Fibroblast of lung (primary cell): ENCODE data around the gene ZMAT5. TPM values are rescaled to one million over a fixed set of nuclear protein-coding genes. Genes with fewer than 3 reads are reported as not detected.

Experiments used
- DNase-seq, 2 donors: peaks; one replicate each; pipeline versions ENCODE4 v3.0.0 to v3.0.0-alpha.2; 2010; ENCODE audit warnings: low read depth in 2 of 2
- H2AFZ ChIP-seq: 2 replicates; pipeline ENCODE4 v1.5.1; 2012; ENCODE audit warnings: low read length, control low read depth, inconsistent platforms
- H3K27ac ChIP-seq: 2 replicates; pipeline ENCODE4 v1.5.1; 2011; ENCODE audit warnings: low read length, control low read depth; ENCODE audit not compliant: insufficient read depth
- H3K27me3 ChIP-seq: 2 replicates; pipeline ENCODE4 v1.5.1; 2011; ENCODE audit warnings: mild to moderate bottlenecking, low read length; ENCODE audit not compliant: control insufficient read depth, insufficient read depth
- H3K36me3 ChIP-seq: 2 replicates; pipeline ENCODE4 v1.5.1; 2011; ENCODE audit warnings: low read length; ENCODE audit not compliant: control insufficient read depth, insufficient read depth
- H3K4me1 ChIP-seq: 2 replicates; pipeline ENCODE4 v1.5.1; 2011; ENCODE audit warnings: low read length; ENCODE audit not compliant: control insufficient read depth, insufficient read depth; ENCODE audit errors: extremely low read depth
- H3K4me2 ChIP-seq: 2 replicates; pipeline ENCODE4 v1.5.1; 2011; ENCODE audit warnings: low read length, control low read depth; ENCODE audit not compliant: insufficient read depth; ENCODE audit errors: extremely low read depth
- H3K4me3 ChIP-seq, 4 experiments: fragments of 200-600 bp in 1 of 4; sonication (generic) in 1 of 4; replicated peaks in 1 of 4; 2 replicates each; pipeline ENCODE4 v1.5.1; 2011 to 2016; ENCODE audit warnings: low read length in 4 of 4, low read depth in 3 of 4, mild to moderate bottlenecking in 3 of 4, control low read depth in 2 of 4, inconsistent platforms in 1 of 4, mixed read lengths in 1 of 4; ENCODE audit not compliant: insufficient read depth in 1 of 4; ENCODE audit errors: control extremely low read depth in 1 of 4
- H3K79me2 ChIP-seq: 2 replicates; pipeline ENCODE4 v1.5.1; 2012; ENCODE audit warnings: mild to moderate bottlenecking, low read length, inconsistent platforms; ENCODE audit not compliant: control insufficient read depth, insufficient read depth
- H3K9ac ChIP-seq: 2 replicates; pipeline ENCODE4 v1.5.1; 2011; ENCODE audit warnings: mild to moderate bottlenecking, low read length, control low read depth; ENCODE audit not compliant: insufficient read depth
- H3K9me3 ChIP-seq: 2 replicates; pipeline ENCODE4 v1.5.1; 2012; ENCODE audit warnings: low read depth, low read length; ENCODE audit not compliant: control insufficient read depth, insufficient read depth
- H4K20me1 ChIP-seq: 2 replicates; pipeline ENCODE4 v1.5.1; 2011; ENCODE audit warnings: low read length; ENCODE audit not compliant: control insufficient read depth, insufficient read depth; ENCODE audit errors: extremely low read depth
- CTCF ChIP-seq, 2 donors: IDR thresholded peaks in 1 of 2; conservative IDR thresholded peaks in 1 of 2; 1 replicate in 1 of 2; 2 replicates in 1 of 2; pipeline ENCODE4 v1.5.1; 2011 to 2012; ENCODE audit warnings: low read length in 2 of 2, control low read depth in 1 of 2, inconsistent platforms in 1 of 2, low read depth in 1 of 2, mild to moderate bottlenecking in 1 of 2
- EZH2 ChIP-seq: IDR thresholded peaks from 2 replicates; pipeline ENCODE4 v1.5.1; 2012; ENCODE audit warnings: low read length, control low read depth, mild to moderate bottlenecking; ENCODE audit errors: missing control alignments
- polyA plus RNA-seq, 2 donors: library from polyadenylated mRNA; depleted of rRNA in 1 of 2; stranded (reverse) in 1 of 2; unstranded in 1 of 2; fragments of >200 nt; gene quantifications; 2 replicates each; pipeline ENCODE4 v1.2.1, GENCODE V29; 2011 to 2012; ENCODE audit warnings: missing spikeins in 1 of 2
- total RNA-seq: library from RNA; depleted of rRNA; stranded (reverse); fragments of >200 nt; gene quantifications from 2 replicates; pipeline ENCODE4 v1.2.1, GENCODE V29; 2014

The ZMAT5 gene
- total and polyA plus RNA-seq, 2 donors (not counting 1 experiment from before 2014, with no cell fraction given) = 13.4 to 21.6 TPM

GRCh38 chr22:29795663-29796062 is 28.9 kb upstream of the ZMAT5 start:
- DNase-seq = no peak
- Histone ChIP-seq H3K79me2 (no peaks in the 10 kb centered on the region), H3K27me3 (no peaks in the 10 kb centered on the region), H2AFZ (no peak overlapping the region), H3K4me2 (no peak overlapping the region), H3K4me3 (no peak overlapping the region), H4K20me1 (no peaks in the 10 kb centered on the region), H3K27ac (no peak overlapping the region), H3K36me3 (peaks cover 17% of the 10 kb centered on the region), H3K9ac (no peak overlapping the region), H3K4me1 (peaks cover 14% of the 10 kb centered on the region), H3K9me3 (no peaks in the 10 kb centered on the region)
- TF ChIP-seq EZH2 (no peak), CTCF (conservative IDR thresholded peaks at IDR 0.05 in 1 of 2, IDR thresholded peaks at IDR 0.05 in 1 of 2; ENCODE audit: low read depth in 1 of 2, low read length in 2 of 2) (no peak)

GRCh38 chr22:29793396-29793795 is 26.6 kb upstream of the ZMAT5 start:
- Histone ChIP-seq H3K4me2 (no peak overlapping the region), H3K27me3 (no peaks in the 10 kb centered on the region), H2AFZ (no peak overlapping the region), H3K9ac (no peak overlapping the region), H3K36me3 (peaks cover 30% of the 10 kb centered on the region), H3K9me3 (no peaks in the 10 kb centered on the region), H3K79me2 (no peaks in the 10 kb centered on the region), H4K20me1 (no peaks in the 10 kb centered on the region), H3K4me1 (peaks cover under 1% of the 10 kb centered on the region), H3K4me3 (no peak overlapping the region), H3K27ac (no peak overlapping the region)
- TF ChIP-seq EZH2 (no peak), CTCF (conservative IDR thresholded peaks at IDR 0.05 in 1 of 2, IDR thresholded peaks at IDR 0.05 in 1 of 2; ENCODE audit: low read depth in 1 of 2, low read length in 2 of 2) (no peak)
- no peak for DNase-seq

- no peaks in the 10 kb centered on the region for H3K4me1 ChIP-seq
- H3K9ac ChIP-seq = no peak overlapping the region
- H3K9me3 ChIP-seq = no peaks in the 10 kb centered on the region
- no peaks in the 10 kb centered on the region for H4K20me1 ChIP-seq
- no peak overlapping the region for H3K4me3 ChIP-seq
- no peaks in the 10 kb centered on the region for H3K27me3 ChIP-seq
- TF ChIP-seq CTCF (conservative IDR thresholded peaks at IDR 0.05 in 1 of 2, IDR thresholded peaks at IDR 0.05 in 1 of 2; ENCODE audit: low read depth in 1 of 2, low read length in 2 of 2) = no peak
- no peak for TF ChIP-seq EZH2
- H2AFZ ChIP-seq = no peak overlapping the region
- H3K36me3 ChIP-seq = peaks cover 26% of the 10 kb centered on the region
- H3K27ac ChIP-seq = no peak overlapping the region
- no peak for DNase-seq
- no peaks in the 10 kb centered on the region for H3K79me2 ChIP-seq
- H3K4me2 ChIP-seq = no peak overlapping the region
Observed at GRCh38 chr22:29790061-29790460, 23.3 kb upstream of the ZMAT5 start.
